ENCODE measurements around the gene STK24.

The STK24 gene

GRCh38 chr13:98474761-98475160 lies 102.1 kb downstream of the STK24 start:
- no peak for DNase-seq (ENCODE audit: low read depth in 3 of 3)

GRCh38 chr13:98474292-98474691 lies 102.6 kb downstream of the STK24 start:
- DNase-seq (ENCODE audit: low read depth in 3 of 3), result no peak

GRCh38 chr13:98473788-98474144 lies 103.1 kb downstream of the STK24 start:
- no peak for DNase-seq (ENCODE audit: low read depth in 3 of 3)

- no peak for DNase-seq (ENCODE audit: low read depth in 3 of 3)
These were observed 103.6 kb downstream of the STK24 start for GRCh38 chr13:98473135-98473787.

GRCh38 chr13:98471934-98472333 lies 105.0 kb downstream of the STK24 start:
- DNase-seq (ENCODE audit: low read depth in 3 of 3), result no peak

GRCh38 chr13:98470920-98471319 lies 106.0 kb downstream of the STK24 start:
- no peak for DNase-seq (ENCODE audit: low read depth in 3 of 3)

GRCh38 chr13:98468929-98469328 lies 108.0 kb downstream of the STK24 start:
- DNase-seq (ENCODE audit: low read depth in 3 of 3), result no peak

GRCh38 chr13:98468361-98468760 lies 108.5 kb downstream of the STK24 start:
- DNase-seq (ENCODE audit: low read depth in 3 of 3), result no peak

- DNase-seq (ENCODE audit: low read depth in 3 of 3), result no peak
These were observed 109.5 kb downstream of the STK24 start for GRCh38 chr13:98467263-98467985.

- DNase-seq (ENCODE audit: low read depth in 3 of 3), result peak in 1 of 3 experiments; percentile 33
These were observed 110.2 kb downstream of the STK24 start for GRCh38 chr13:98466634-98467236.

GRCh38 chr13:98462946-98463345 lies 114.0 kb downstream of the STK24 start:
- no peak for DNase-seq (ENCODE audit: low read depth in 3 of 3)

GRCh38 chr13:98462241-98462882 lies 114.5 kb downstream of the STK24 start:
- DNase-seq (ENCODE audit: low read depth in 3 of 3), result no peak

GRCh38 chr13:98461486-98462240 lies 115.2 kb downstream of the STK24 start:
- no peak for DNase-seq (ENCODE audit: low read depth in 3 of 3)

- no peak for DNase-seq (ENCODE audit: low read depth in 3 of 3)
These were observed 116.4 kb downstream of the STK24 start for GRCh38 chr13:98460516-98460915.

- no peak for DNase-seq (ENCODE audit: low read depth in 3 of 3)
These were observed 117.1 kb downstream of the STK24 start for GRCh38 chr13:98459721-98460370.

GRCh38 chr13:98459171-98459681 lies 117.7 kb downstream of the STK24 start:
- no peak for DNase-seq (ENCODE audit: low read depth in 3 of 3)

GRCh38 chr13:98458431-98458830 lies 118.5 kb downstream of the STK24 start:
- no peak for DNase-seq (ENCODE audit: low read depth in 3 of 3)

GRCh38 chr13:98457053-98457452 lies 119.9 kb downstream of the STK24 start:
- no peak for DNase-seq (ENCODE audit: low read depth in 3 of 3)

- no peak for DNase-seq (ENCODE audit: low read depth in 3 of 3)
These were observed 120.5 kb downstream of the STK24 start for GRCh38 chr13:98456413-98456845.

- DNase-seq (ENCODE audit: low read depth in 3 of 3), result no peak
These were observed 122.5 kb downstream of the STK24 start for GRCh38 chr13:98454389-98454881.
